Fibroblast of lung (primary cell): Measurements from ENCODE around the gene CCDC187. TPM values are rescaled to one million over a fixed set of nuclear protein-coding genes. Genes with fewer than 3 reads are reported as not detected.

ENCODE experiments used
- DNase-seq, 2 donors: peaks; one replicate each; pipeline versions ENCODE4 v3.0.0 to v3.0.0-alpha.2; 2010; ENCODE audit warnings: low read depth in 2 of 2
- H2AFZ ChIP-seq: 2 replicates; pipeline ENCODE4 v1.5.1; 2012; ENCODE audit warnings: low read length, control low read depth, inconsistent platforms
- H3K27ac ChIP-seq: 2 replicates; pipeline ENCODE4 v1.5.1; 2011; ENCODE audit warnings: low read length, control low read depth; ENCODE audit not compliant: insufficient read depth
- H3K27me3 ChIP-seq: 2 replicates; pipeline ENCODE4 v1.5.1; 2011; ENCODE audit warnings: mild to moderate bottlenecking, low read length; ENCODE audit not compliant: control insufficient read depth, insufficient read depth
- H3K36me3 ChIP-seq: 2 replicates; pipeline ENCODE4 v1.5.1; 2011; ENCODE audit warnings: low read length; ENCODE audit not compliant: control insufficient read depth, insufficient read depth
- H3K4me1 ChIP-seq: 2 replicates; pipeline ENCODE4 v1.5.1; 2011; ENCODE audit warnings: low read length; ENCODE audit not compliant: control insufficient read depth, insufficient read depth; ENCODE audit errors: extremely low read depth
- H3K4me2 ChIP-seq: 2 replicates; pipeline ENCODE4 v1.5.1; 2011; ENCODE audit warnings: low read length, control low read depth; ENCODE audit not compliant: insufficient read depth; ENCODE audit errors: extremely low read depth
- H3K4me3 ChIP-seq, 4 experiments: fragments of 200-600 bp in 1 of 4; sonication (generic) in 1 of 4; replicated peaks in 1 of 4; 2 replicates each; pipeline ENCODE4 v1.5.1; 2011 to 2016; ENCODE audit warnings: low read length in 4 of 4, low read depth in 3 of 4, mild to moderate bottlenecking in 3 of 4, control low read depth in 2 of 4, inconsistent platforms in 1 of 4, mixed read lengths in 1 of 4; ENCODE audit not compliant: insufficient read depth in 1 of 4; ENCODE audit errors: control extremely low read depth in 1 of 4
- H3K79me2 ChIP-seq: 2 replicates; pipeline ENCODE4 v1.5.1; 2012; ENCODE audit warnings: mild to moderate bottlenecking, low read length, inconsistent platforms; ENCODE audit not compliant: control insufficient read depth, insufficient read depth
- H3K9ac ChIP-seq: 2 replicates; pipeline ENCODE4 v1.5.1; 2011; ENCODE audit warnings: mild to moderate bottlenecking, low read length, control low read depth; ENCODE audit not compliant: insufficient read depth
- H3K9me3 ChIP-seq: 2 replicates; pipeline ENCODE4 v1.5.1; 2012; ENCODE audit warnings: low read depth, low read length; ENCODE audit not compliant: control insufficient read depth, insufficient read depth
- H4K20me1 ChIP-seq: 2 replicates; pipeline ENCODE4 v1.5.1; 2011; ENCODE audit warnings: low read length; ENCODE audit not compliant: control insufficient read depth, insufficient read depth; ENCODE audit errors: extremely low read depth
- EZH2 ChIP-seq: IDR thresholded peaks from 2 replicates; pipeline ENCODE4 v1.5.1; 2012; ENCODE audit warnings: low read length, control low read depth, mild to moderate bottlenecking; ENCODE audit errors: missing control alignments
- polyA plus RNA-seq, 2 donors: library from polyadenylated mRNA; depleted of rRNA in 1 of 2; stranded (reverse) in 1 of 2; unstranded in 1 of 2; fragments of >200 nt; gene quantifications; 2 replicates each; pipeline ENCODE4 v1.2.1, GENCODE V29; 2011 to 2012; ENCODE audit warnings: missing spikeins in 1 of 2
- total RNA-seq: library from RNA; depleted of rRNA; stranded (reverse); fragments of >200 nt; gene quantifications from 2 replicates; pipeline ENCODE4 v1.2.1, GENCODE V29; 2014
- TF ChIP-seq, protein P1 (sequence below), 2 donors: IDR thresholded peaks in 1 of 2; conservative IDR thresholded peaks in 1 of 2; 1 replicate in 1 of 2; 2 replicates in 1 of 2; pipeline ENCODE4 v1.5.1; 2011 to 2012; ENCODE audit warnings: low read length in 2 of 2, control low read depth in 1 of 2, inconsistent platforms in 1 of 2, low read depth in 1 of 2, mild to moderate bottlenecking in 1 of 2

The CCDC187 gene
- total and polyA plus RNA-seq, 2 donors (not counting 1 experiment from before 2014, with no cell fraction given): not detected

DNA sequence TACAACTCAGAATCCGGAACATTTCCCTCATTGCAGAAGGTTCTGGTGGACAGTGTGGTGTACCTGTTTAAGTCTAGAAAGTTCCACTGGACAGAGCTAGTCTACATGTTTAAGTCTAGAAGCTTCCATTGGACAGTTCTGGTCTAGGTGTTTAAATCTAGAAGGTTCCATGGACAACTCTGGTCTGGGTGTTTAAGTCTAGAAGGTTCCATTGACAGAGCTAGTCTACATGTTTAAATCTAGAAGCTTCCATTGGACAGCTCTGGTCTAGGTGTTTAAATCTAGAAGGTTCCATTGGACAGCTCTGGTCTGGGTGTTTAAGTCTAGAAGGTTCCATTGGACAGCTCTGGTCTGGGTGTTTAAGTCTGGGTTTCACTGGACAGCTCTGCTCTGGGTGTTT lies 25.0 kb downstream of the CCDC187 start:
- H3K27me3 ChIP-seq: peaks cover 20% of the 10 kb centered on the region
- H3K36me3 ChIP-seq: no peaks in the 10 kb centered on the region
- no peaks in the 10 kb centered on the region for H3K79me2 ChIP-seq
- H4K20me1 ChIP-seq: no peaks in the 10 kb centered on the region
- no peak overlapping the region for H3K4me3 ChIP-seq
- H2AFZ ChIP-seq: no peak overlapping the region
- H3K9ac ChIP-seq: no peak overlapping the region
- no peak for TF ChIP-seq EZH2
- TF ChIP-seq, protein P1, sequence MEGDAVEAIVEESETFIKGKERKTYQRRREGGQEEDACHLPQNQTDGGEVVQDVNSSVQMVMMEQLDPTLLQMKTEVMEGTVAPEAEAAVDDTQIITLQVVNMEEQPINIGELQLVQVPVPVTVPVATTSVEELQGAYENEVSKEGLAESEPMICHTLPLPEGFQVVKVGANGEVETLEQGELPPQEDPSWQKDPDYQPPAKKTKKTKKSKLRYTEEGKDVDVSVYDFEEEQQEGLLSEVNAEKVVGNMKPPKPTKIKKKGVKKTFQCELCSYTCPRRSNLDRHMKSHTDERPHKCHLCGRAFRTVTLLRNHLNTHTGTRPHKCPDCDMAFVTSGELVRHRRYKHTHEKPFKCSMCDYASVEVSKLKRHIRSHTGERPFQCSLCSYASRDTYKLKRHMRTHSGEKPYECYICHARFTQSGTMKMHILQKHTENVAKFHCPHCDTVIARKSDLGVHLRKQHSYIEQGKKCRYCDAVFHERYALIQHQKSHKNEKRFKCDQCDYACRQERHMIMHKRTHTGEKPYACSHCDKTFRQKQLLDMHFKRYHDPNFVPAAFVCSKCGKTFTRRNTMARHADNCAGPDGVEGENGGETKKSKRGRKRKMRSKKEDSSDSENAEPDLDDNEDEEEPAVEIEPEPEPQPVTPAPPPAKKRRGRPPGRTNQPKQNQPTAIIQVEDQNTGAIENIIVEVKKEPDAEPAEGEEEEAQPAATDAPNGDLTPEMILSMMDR (conservative IDR thresholded peaks at IDR 0.05 in 1 of 2, IDR thresholded peaks at IDR 0.05 in 1 of 2; ENCODE audit: low read depth in 1 of 2, low read length in 2 of 2): no peak
- no peak for DNase-seq
- no peak overlapping the region for H3K27ac ChIP-seq
- no peaks in the 10 kb centered on the region for H3K9me3 ChIP-seq
- H3K4me2 ChIP-seq: no peak overlapping the region
- H3K4me1 ChIP-seq: no peaks in the 10 kb centered on the region

DNA sequence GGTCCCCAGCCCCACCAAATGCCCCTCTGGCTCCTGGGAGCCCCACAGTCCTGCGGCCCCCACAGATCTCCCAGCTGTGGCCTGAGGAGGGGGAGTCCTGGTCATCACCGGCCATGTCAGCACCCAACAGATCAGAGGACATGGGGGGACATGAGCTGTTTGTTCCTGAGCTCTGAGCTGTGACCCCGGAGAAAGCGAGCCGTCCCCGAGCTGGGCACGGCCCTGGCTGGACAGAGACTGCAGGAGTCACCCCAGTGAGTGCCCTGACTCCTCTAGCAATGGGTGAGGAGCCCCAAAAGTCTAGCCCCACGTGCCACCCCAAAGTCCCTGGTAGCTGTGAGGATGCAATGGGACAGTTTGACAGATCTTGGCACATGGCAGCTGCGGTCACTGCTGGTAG lies 25.7 kb downstream of the CCDC187 start:
- Histone ChIP-seq H3K27me3 (peaks cover 25% of the 10 kb centered on the region), H3K4me2 (no peak overlapping the region), H3K36me3 (no peaks in the 10 kb centered on the region), H3K9ac (no peak overlapping the region), H3K27ac (no peak overlapping the region), H4K20me1 (peaks cover 1% of the 10 kb centered on the region), H2AFZ (no peak overlapping the region), H3K79me2 (no peaks in the 10 kb centered on the region), H3K4me1 (no peaks in the 10 kb centered on the region), H3K9me3 (no peaks in the 10 kb centered on the region), H3K4me3 (no peak overlapping the region)
- no peak for DNase-seq
- TF ChIP-seq, protein P1 (conservative IDR thresholded peaks at IDR 0.05 in 1 of 2, IDR thresholded peaks at IDR 0.05 in 1 of 2; ENCODE audit: low read depth in 1 of 2, low read length in 2 of 2): no peak
- no peak for TF ChIP-seq EZH2

DNA sequence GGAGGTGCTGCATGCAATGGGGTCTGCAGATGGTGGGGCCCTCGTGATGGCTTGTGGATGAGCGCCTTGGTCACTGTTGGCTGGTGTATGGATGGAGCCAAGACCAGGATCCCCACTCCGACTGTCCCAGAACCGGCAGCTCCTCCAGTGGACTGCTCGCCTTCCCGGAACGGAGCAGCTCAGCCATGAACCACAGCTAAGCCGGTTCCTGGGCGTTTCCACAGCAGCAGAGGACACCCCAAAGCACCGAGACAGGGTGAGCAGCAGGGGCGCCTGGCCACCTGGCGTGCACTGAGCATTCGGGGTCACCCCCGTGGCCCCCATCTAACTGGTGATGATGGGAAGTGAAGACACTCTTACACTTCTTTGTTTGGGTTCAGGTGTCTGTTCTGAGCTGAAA lies 26.1 kb downstream of the CCDC187 start:
- Histone ChIP-seq H3K4me2 (no peak overlapping the region), H3K9me3 (no peaks in the 10 kb centered on the region), H3K27me3 (peaks cover 25% of the 10 kb centered on the region), H3K27ac (no peak overlapping the region), H3K4me1 (no peaks in the 10 kb centered on the region), H3K79me2 (no peaks in the 10 kb centered on the region), H3K36me3 (no peaks in the 10 kb centered on the region), H4K20me1 (peaks cover 1% of the 10 kb centered on the region), H3K9ac (no peak overlapping the region), H3K4me3 (no peak overlapping the region), H2AFZ (no peak overlapping the region)
- no peak for DNase-seq
- TF ChIP-seq EZH2: no peak
- TF ChIP-seq, protein P1 (conservative IDR thresholded peaks at IDR 0.05 in 1 of 2, IDR thresholded peaks at IDR 0.05 in 1 of 2; ENCODE audit: low read depth in 1 of 2, low read length in 2 of 2): no peak
